NCI-H526 (cell line): ENCODE measurements around the gene DHX34.
"Not testable (repeated sequence)": the region's sequence is repeated elsewhere in the genome, so short reads cannot be mapped to it uniquely, and the experiment has no call there.

ENCODE experiments used
- DNase-seq, 2 experiments: peaks; one replicate each; lab custom pipeline; 2025; lab: John Stamatoyannopoulos, UW

The DHX34 gene

DNA sequence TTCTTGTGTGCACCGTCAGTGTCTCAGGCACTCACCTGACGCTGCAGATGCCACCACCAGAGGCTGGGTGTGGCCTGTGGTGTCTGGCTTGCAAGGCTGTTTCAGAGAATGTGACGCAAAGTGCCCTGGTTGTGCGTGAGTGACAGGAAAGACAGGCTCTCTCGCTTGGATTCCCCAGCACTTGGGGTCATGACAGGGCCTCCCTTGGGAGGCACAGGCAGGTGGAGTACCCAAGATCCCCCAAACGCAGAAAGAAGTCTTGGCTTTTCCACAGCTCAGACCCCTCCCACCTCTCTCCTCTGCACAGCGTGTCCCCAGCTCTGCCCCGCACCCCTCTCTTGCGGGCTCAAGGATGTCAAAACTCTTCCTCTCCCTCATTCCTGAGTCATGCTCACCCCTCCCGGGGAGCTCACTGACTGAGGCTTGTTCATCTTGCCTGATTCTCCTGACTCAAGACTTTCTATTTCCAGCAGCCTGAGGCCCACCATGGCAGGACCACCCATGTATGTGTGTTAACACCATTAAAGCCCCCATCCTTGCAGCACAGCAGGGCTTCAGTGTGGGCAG is 21.0 kb downstream of the DHX34 start:
- DNase-seq, result no peak

GRCh38 chr19:47371261-47371660 is 22.1 kb downstream of the DHX34 start:
- DNase-seq, result no peak

- DNase-seq, result no peak
These were observed 23.5 kb downstream of the DHX34 start for GRCh38 chr19:47372603-47373002.

- DNase-seq, result no peak
These were observed 24.4 kb downstream of the DHX34 start for GRCh38 chr19:47373246-47374240.

DNA sequence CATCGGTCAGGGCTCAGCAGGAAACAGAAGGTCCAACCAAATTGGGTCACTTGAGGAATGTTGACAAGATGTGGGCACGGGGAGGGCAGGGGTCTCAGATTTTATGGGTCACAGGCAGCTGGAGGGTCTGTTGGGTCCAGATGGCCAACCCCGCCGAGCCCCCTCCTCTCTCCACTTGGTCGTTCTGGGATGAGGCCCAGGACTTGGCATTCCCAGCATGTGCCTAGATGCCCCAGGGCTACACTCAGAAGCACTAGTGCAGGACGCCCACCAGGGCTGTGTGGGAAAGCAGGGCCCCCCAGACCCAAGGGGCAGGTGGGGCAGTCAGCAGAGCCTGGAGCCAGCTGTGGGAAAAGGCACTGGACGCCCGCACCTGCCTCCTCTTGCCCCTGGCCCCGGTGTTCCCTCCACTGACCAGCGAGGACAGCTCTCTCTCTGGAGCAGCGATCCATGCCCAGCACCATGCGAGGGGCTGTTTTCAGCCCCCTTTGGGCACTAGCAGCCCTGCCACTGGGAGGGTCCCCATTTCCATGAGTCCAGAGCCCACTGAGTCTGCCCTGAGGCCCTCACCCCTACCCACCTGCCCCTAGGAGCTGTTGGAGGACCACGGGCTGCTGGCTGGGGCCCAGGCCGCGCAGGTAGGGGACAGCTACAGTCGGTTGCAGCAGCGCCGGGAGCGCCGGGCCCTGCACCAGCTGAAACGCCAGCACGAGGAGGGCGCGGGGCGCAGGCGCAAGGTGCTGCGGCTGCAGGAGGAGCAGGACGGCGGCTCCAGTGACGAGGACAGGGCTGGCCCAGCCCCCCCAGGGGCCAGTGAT is 26.0 kb downstream of the DHX34 start:
- DNase-seq, result no peak

DNA sequence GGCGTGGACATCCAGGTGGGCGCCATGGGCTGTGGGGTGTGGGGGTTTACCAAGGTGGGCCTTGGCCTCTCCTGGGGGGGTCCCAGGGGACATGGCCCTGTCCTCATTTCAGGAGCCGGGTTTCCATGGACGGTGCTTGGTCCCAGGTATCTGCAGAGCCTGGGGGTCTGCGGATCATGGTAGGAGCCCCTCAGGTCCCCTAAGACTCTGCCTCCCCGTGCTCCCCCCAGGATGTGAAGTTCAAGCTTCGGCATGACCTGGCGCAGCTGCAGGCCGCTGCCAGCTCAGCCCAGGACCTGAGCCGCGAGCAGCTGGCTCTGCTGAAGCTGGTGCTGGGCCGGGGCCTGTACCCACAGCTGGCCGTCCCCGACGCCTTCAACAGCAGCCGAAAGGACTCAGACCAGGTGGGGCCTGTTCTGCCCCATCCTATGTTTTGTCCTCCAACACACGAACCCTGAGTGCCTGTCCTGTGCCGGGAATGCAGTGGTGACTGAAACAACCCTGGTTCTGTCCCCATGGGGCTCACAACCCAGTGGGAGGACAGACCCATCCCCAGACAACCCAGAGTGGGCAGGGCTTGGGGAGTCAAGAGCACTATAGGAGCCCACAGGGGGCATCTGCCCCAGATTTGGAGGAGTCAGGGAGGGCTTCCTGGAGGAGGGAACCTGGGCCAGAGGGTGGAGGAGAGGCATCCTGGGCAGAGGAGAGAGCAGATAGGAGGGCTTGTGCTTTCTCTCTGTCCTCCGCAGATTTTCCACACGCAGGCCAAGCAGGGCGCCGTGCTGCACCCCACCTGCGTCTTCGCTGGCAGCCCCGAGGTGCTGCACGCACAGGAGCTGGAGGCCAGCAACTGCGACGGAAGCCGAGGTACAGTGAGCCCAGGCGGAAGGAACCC is 26.8 kb downstream of the DHX34 start:
- DNase-seq, result no peak

DNA sequence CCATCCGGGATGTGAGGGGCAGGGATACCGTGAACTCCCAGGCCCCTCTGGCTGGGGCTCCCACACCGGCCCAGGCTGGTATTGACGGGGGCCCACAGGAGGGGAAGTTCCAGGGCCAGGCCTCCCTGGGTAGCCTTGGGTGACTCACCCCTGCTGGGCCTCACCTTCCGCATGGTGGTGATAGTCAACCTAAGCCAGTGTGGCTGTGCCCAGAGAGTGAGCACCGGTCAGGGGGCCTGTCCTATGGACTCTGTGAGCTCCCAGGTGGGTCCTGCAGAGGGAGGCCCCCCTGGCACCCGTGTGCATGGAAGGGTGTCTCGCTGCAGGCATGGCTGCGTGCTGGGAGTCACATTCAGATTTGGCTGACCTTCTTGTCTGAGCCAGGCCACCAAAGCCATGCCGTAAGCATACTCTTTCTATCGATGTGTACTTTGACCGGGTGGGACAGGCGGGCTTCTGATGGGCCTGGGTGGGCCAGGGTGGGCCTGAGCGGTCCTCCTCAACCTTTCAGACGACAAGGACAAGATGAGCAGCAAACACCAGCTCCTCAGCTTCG is 27.6 kb downstream of the DHX34 start:
- DNase-seq, result no peak

DNA sequence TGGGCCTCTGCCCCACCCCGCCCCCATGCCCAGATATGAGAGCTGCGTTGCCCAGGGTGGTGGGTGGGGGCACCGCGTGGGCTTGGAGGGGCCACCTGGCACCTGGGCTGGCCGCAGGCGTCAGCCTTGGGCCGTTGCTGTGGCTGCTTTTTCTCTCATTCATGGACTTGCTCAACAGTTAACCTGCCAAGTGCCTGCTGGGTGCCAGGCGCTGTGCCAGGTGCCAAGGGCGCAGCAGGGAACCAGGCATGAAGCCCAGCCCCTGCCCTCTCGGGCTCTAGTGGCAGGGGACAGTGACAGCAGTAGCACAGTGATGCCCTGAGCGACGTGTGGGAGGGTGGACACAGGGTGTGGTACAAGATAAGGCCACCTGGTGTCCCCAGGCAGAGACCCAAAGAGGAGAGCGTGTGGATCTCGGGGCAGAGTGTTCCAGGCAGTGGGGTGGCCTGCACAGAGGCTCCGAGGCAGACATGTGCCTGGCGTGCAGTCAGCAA is 28.1 kb downstream of the DHX34 start:
- DNase-seq, result no peak

- no peak for DNase-seq
These were observed 28.7 kb downstream of the DHX34 start for GRCh38 chr19:47377801-47378200.

GRCh38 chr19:47378246-47378645 is 29.1 kb downstream of the DHX34 start:
- no peak for DNase-seq

GRCh38 chr19:47379381-47379938 is 30.3 kb downstream of the DHX34 start:
- DNase-seq, result no peak

DNA sequence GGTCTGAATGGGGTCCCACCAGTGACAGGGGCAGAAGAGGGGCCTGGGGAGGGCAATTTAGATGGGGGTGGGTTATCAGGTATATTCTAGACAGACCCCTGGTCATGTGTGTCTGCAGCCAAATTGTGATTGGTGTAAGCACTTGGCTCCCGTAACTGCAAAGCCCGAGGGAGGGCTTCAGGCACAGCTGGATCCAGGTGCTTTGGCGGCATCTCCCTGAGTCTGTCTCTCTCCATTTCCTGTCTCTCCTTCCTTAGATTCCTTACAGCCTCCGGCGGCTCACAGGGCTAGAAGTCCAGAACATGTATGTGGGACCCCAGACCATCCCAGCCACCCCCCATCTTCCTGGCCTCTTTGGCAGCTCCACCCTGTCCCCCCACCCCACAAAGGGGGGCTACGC is 31.4 kb downstream of the DHX34 start:
- DNase-seq, result no peak

GRCh38 chr19:47381121-47381520 is 32.0 kb downstream of the DHX34 start:
- DNase-seq, result no peak

GRCh38 chr19:47381653-47382279 is 32.7 kb downstream of the DHX34 start:
- DNase-seq, result no peak

GRCh38 chr19:47383890-47384289 is 34.8 kb downstream of the DHX34 start:
- not testable (repeated sequence) for DNase-seq

GRCh38 chr19:47384533-47384932 is 35.4 kb downstream of the DHX34 start:
- not testable (repeated sequence) for DNase-seq

GRCh38 chr19:47386582-47386981 is 37.5 kb downstream of the DHX34 start:
- not testable (repeated sequence) for DNase-seq

GRCh38 chr19:47387623-47388022 is 38.5 kb downstream of the DHX34 start:
- not testable (repeated sequence) for DNase-seq

GRCh38 chr19:47388721-47389120 is 39.6 kb downstream of the DHX34 start:
- not testable (repeated sequence) for DNase-seq

- DNase-seq, result no peak
These were observed 40.0 kb downstream of the DHX34 start for GRCh38 chr19:47389150-47389556.
